AG09319 (cell line): ENCODE measurements around the gene CYBB.

Experiments used
- DNase-seq: peaks from one replicate; pipeline ENCODE4 v3.0.0-alpha.2; 2010; ENCODE audit warnings: low read depth; ENCODE audit errors: extremely low read depth
- TF ChIP-seq, protein P1 (sequence below): IDR thresholded peaks from 2 replicates; pipeline ENCODE4 v1.5.1; 2011; ENCODE audit warnings: low read depth, mild to moderate bottlenecking, inconsistent platforms, low read length, moderate library complexity

Gene CYBB

DNA sequence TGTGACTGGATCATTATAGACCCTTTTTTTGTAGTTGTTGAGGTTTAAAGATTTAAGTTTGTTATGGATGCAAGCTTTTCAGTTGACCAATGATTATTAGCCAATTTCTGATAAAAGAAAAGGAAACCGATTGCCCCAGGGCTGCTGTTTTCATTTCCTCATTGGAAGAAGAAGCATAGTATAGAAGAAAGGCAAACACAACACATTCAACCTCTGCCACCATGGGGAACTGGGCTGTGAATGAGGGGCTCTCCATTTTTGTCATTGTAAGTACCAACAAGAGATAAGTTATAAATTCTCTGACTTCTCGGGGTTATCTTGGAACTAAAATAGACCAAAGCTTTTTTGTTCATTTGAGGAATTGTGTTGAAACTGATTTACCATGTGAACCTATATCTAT, at the start of gene CYBB:
CYBB (plus strand) TSS at position 203 of the 400 bp plus-strand sequence; CDS start at position 222, 19 bp downstream.
- TF ChIP-seq, protein P1, sequence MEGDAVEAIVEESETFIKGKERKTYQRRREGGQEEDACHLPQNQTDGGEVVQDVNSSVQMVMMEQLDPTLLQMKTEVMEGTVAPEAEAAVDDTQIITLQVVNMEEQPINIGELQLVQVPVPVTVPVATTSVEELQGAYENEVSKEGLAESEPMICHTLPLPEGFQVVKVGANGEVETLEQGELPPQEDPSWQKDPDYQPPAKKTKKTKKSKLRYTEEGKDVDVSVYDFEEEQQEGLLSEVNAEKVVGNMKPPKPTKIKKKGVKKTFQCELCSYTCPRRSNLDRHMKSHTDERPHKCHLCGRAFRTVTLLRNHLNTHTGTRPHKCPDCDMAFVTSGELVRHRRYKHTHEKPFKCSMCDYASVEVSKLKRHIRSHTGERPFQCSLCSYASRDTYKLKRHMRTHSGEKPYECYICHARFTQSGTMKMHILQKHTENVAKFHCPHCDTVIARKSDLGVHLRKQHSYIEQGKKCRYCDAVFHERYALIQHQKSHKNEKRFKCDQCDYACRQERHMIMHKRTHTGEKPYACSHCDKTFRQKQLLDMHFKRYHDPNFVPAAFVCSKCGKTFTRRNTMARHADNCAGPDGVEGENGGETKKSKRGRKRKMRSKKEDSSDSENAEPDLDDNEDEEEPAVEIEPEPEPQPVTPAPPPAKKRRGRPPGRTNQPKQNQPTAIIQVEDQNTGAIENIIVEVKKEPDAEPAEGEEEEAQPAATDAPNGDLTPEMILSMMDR, result no peak
- no peak for DNase-seq

DNA sequence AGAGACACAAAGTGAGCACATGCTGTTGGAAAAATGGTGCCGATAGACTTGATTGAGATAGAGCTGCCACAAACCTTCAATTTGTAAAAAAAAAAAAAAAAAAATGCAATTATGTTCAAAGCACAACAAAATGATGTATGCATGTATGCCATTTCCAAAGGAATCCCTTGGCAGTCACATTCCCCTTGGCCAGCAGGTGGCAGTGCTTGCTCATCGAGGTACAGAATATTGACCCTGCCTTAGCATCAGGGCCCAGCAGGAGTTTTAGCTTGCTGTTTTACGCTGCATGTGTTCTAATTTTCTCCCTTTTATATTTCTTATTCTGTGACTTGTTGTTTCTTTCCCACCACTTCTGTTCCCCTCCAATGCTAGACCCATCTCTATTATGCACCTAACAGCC, 34.5 kb upstream of the CYBB start:
- DNase-seq, result peak; percentile 18
- TF ChIP-seq, protein P1, result peak; percentile 83

GRCh38 chrX:37745835-37746217, 34.0 kb upstream of the CYBB start:
- TF ChIP-seq, protein P1, result no peak
- DNase-seq, result no peak

DNA sequence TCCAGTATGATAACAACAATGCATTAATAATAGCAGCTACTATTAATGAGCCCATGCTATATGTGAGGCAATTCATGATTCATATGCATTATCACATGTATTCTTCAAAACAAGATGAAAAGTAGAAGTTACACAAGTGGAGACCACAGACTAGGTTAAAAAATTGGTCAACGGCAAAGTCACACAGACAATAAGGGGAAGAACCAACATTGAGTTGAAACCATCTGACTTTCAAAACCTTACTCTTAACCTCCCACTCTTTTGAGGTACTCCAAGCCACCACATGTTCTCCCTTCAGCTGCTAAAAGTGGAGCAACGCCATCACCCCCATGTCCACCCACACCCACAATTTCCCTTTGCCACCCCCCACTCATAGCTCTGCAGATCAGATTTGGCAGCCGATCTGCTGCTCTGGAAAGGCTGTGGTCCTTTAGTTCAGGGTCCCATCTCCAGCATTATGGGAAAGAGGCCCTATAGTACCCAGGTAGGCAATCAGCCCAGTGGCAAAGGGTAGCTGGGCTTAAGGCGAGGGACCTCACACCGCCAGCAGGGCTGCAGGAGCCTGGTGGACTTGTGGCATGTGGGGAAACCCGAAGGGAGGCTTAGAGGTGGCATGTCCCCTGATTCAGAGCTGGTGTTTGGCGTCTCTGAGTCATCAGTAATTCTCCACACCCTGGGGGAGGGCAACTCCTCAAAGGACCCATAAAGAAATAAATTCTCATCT, 33.5 kb upstream of the CYBB start:
- DNase-seq, result no peak
- TF ChIP-seq, protein P1, result no peak

- no peak for DNase-seq
- TF ChIP-seq, protein P1, result no peak
Measured at GRCh38 chrX:37746951-37747350, 32.9 kb upstream of the CYBB start.

- TF ChIP-seq, protein P1, result no peak
- DNase-seq, result no peak
Measured at GRCh38 chrX:37752281-37752680, 27.6 kb upstream of the CYBB start.

- DNase-seq, result no peak
- TF ChIP-seq, protein P1, result no peak
Measured at GRCh38 chrX:37752936-37753335, 26.9 kb upstream of the CYBB start.
